ENCODE measurements around the gene CD300LG. TPM values are rescaled to one million over a fixed set of nuclear protein-coding genes. Genes with fewer than 3 reads are reported as not detected.

The CD300LG gene
- total RNA-seq, 4 donors from 2014 or later: 6.8 to 21.4 (median 9.5) TPM

DNA sequence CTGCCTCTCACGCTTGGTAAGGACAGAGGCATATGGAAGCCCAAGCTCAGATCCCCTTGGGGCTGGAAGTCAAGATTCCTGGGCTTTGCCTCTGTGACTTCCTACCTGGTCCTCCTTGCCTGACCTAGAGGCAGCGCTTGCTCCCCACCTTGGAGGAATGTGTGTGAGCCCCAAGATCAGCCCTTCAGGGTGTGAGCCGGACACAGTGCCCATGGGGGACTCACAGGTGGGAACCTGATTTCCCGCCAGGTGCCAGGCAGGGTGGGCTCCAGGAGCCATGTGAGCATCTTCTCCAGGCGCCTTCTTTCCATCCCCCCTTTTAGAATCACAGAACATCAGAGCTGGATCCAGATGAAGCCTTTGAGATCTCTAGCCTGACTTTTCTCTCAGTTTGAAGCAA lies 10.2 kb downstream of the CD300LG start:
- no peak for DNase-seq (ENCODE audit: low spot score in 2 of 2)
- 98% methylated on average over 5 of the region's 5 CpGs for WGBS
- no peak overlapping the region for H3K27ac ChIP-seq
- TF ChIP-seq, protein P1, sequence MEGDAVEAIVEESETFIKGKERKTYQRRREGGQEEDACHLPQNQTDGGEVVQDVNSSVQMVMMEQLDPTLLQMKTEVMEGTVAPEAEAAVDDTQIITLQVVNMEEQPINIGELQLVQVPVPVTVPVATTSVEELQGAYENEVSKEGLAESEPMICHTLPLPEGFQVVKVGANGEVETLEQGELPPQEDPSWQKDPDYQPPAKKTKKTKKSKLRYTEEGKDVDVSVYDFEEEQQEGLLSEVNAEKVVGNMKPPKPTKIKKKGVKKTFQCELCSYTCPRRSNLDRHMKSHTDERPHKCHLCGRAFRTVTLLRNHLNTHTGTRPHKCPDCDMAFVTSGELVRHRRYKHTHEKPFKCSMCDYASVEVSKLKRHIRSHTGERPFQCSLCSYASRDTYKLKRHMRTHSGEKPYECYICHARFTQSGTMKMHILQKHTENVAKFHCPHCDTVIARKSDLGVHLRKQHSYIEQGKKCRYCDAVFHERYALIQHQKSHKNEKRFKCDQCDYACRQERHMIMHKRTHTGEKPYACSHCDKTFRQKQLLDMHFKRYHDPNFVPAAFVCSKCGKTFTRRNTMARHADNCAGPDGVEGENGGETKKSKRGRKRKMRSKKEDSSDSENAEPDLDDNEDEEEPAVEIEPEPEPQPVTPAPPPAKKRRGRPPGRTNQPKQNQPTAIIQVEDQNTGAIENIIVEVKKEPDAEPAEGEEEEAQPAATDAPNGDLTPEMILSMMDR (IDR thresholded peaks at IDR 0.05): no peak
- no peak for TF ChIP-seq EP300 (IDR thresholded peaks at IDR 0.05)
- TF ChIP-seq POLR2A (IDR thresholded peaks at IDR 0.05): no peak
- TF ChIP-seq POLR2AphosphoS5 (IDR thresholded peaks at IDR 0.05): no peak
- no peaks in the 10 kb centered on the region for H3K9me3 ChIP-seq
- peaks cover 20% of the 10 kb centered on the region for H3K4me1 ChIP-seq
- H3K4me3 ChIP-seq: no peak overlapping the region
- no peaks in the 10 kb centered on the region for H3K36me3 ChIP-seq
- H3K27me3 ChIP-seq: peaks cover 24% of the 10 kb centered on the region

DNA sequence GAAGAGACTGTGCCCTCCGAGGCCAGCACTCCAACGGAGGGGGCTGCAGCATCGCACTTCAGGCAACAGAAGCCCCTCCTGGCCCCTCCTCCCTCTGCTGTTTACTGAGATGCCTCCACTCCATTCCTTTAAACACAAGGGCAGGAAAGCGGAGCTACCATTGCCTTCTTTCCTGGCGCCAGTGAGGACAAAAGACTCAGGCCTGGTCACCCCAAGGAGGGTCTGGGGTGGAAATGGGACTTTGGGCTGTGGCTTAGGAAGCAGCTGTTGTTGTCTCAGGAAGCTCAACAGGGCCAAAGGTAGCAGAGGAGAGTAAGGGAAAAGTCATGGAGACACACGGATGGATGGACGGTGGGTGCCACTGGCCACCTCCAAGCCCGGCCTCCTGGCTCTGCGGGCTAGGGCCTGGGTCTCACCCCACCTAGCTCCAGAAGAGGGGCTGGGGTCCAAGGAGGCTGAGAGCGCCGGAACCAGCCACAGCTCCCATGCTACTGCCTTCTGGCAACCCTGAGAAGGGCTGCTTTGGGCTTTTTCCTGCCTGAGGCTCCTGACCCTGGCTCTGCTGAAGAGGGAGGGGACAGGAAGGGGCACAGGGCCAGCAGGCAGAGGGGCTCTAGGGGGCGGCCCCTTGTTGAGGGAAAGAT lies 11.1 kb downstream of the CD300LG start:
- TF ChIP-seq, protein P1 (IDR thresholded peaks at IDR 0.05): no peak
- TF ChIP-seq POLR2AphosphoS5 (IDR thresholded peaks at IDR 0.05): no peak
- no peak for TF ChIP-seq EP300 (IDR thresholded peaks at IDR 0.05)
- TF ChIP-seq POLR2A (IDR thresholded peaks at IDR 0.05): no peak
- no peak for DNase-seq (ENCODE audit: low spot score in 2 of 2)
- WGBS: 67% methylated on average over 9 of the region's 12 CpGs
- H3K27me3 ChIP-seq: peaks cover 20% of the 10 kb centered on the region
- no peak overlapping the region for H3K4me3 ChIP-seq
- H3K9me3 ChIP-seq: no peaks in the 10 kb centered on the region
- H3K4me1 ChIP-seq: peaks cover 20% of the 10 kb centered on the region
- no peaks in the 10 kb centered on the region for H3K36me3 ChIP-seq
- H3K27ac ChIP-seq: no peak overlapping the region

DNA sequence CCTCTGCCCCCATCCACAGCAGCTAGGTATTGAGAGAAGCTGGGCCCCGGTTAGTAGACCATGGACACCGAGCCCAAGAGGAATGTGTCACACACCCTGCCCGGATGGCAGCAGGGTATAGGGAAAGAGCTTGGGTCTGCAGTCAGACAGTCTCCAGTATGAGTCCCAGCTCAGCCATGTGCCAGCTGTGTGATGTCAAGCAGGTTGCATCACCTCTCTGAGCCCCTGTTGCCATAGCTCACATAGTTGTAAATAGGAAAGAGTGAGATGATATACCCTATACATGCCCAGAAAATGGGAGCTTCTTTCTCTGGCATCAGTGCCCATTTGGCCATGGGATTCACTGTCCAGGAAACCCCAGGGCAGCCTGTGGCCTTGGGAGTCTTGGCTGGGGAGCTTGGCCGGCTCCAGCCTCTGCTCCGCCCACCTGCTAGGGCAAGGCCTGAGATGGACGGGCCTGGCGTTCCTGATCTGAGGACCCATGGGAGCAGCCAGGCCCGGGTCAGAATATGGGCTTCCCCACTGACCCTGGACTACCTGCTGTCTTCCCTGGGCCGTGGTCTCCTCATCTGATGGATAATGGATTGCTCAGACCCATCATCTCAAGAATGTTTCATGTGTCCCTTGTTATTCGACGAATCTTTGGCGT lies 13.2 kb downstream of the CD300LG start:
- peaks cover 12% of the 10 kb centered on the region for H3K27me3 ChIP-seq
- no peaks in the 10 kb centered on the region for H3K9me3 ChIP-seq
- no peaks in the 10 kb centered on the region for H3K36me3 ChIP-seq
- no peak for DNase-seq (ENCODE audit: low spot score in 2 of 2)
- no peak overlapping the region for H3K27ac ChIP-seq
- TF ChIP-seq POLR2AphosphoS5 (IDR thresholded peaks at IDR 0.05) (no peak), EP300 (IDR thresholded peaks at IDR 0.05) (no peak), POLR2A (IDR thresholded peaks at IDR 0.05) (no peak)
- TF ChIP-seq, protein P1 (IDR thresholded peaks at IDR 0.05): no peak
- H3K4me3 ChIP-seq: no peak overlapping the region
- H3K4me1 ChIP-seq: peaks cover 20% of the 10 kb centered on the region
- WGBS: 88% methylated on average over 7 of the region's 12 CpGs

DNA sequence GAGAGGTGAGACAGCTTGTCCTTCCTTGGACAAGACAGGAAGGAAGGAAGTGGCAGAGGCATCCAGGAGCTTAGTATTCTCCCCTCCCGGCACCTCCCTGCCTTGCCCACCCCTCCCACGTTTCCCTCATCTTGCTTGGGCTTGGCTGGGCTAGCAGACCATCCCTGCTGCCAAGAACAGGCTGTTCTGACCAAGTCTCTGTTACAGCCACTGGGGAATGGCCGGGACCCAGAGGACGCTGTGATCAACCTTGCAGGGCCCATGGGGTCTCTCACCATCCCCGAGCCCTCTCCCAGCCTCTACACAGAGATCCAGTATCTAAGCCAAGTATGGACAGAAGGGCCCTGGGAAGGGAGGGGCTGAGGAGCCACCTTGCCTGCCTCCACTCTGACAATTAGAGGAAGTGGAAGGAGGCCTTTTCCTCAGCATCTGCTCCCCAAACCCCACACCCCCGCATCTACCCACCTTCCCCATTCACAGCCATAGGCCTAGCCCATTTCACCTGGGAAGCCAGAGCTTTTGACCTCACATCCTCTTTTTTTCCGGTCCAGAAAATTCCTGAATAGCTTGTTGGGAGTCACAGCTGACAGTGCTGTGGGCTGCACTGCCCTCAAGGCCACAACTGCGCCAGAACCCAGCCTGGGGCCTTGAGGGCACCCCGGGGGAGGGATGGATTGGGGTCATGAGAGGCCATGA lies 14.1 kb downstream of the CD300LG start:
- TF ChIP-seq POLR2AphosphoS5 (IDR thresholded peaks at IDR 0.05): no peak
- TF ChIP-seq POLR2A (IDR thresholded peaks at IDR 0.05): no peak
- TF ChIP-seq EP300 (IDR thresholded peaks at IDR 0.05): no peak
- TF ChIP-seq, protein P1 (IDR thresholded peaks at IDR 0.05): no peak
- Histone ChIP-seq H3K27me3 (peaks cover 12% of the 10 kb centered on the region), H3K27ac (no peak overlapping the region), H3K36me3 (no peaks in the 10 kb centered on the region), H3K9me3 (no peaks in the 10 kb centered on the region), H3K4me1 (peaks cover 20% of the 10 kb centered on the region), H3K4me3 (no peak overlapping the region)
- DNase-seq (ENCODE audit: low spot score in 2 of 2): no peak
- WGBS: 52% methylated on average over 9 of the region's 9 CpGs

DNA sequence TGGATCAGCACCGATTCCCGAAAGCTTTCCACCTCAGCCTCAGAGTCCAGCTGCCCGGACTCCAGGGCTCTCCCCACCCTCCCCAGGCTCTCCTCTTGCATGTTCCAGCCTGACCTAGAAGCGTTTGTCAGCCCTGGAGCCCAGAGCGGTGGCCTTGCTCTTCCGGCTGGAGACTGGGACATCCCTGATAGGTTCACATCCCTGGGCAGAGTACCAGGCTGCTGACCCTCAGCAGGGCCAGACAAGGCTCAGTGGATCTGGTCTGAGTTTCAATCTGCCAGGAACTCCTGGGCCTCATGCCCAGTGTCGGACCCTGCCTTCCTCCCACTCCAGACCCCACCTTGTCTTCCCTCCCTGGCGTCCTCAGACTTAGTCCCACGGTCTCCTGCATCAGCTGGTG lies 15.0 kb downstream of the CD300LG start:
- TF ChIP-seq POLR2AphosphoS5 (IDR thresholded peaks at IDR 0.05) (no peak), POLR2A (IDR thresholded peaks at IDR 0.05) (no peak), EP300 (IDR thresholded peaks at IDR 0.05) (no peak)
- TF ChIP-seq, protein P1 (IDR thresholded peaks at IDR 0.05): no peak
- Histone ChIP-seq H3K27ac (no peak overlapping the region), H3K4me1 (peaks cover 20% of the 10 kb centered on the region), H3K36me3 (no peaks in the 10 kb centered on the region), H3K9me3 (no peaks in the 10 kb centered on the region), H3K4me3 (no peak overlapping the region), H3K27me3 (peaks cover 5% of the 10 kb centered on the region)
- no peak for DNase-seq (ENCODE audit: low spot score in 2 of 2)
- 82% methylated on average over 7 of the region's 9 CpGs for WGBS

Data from suprapubic skin (tissue), 4 donors.